Jurkat, Clone E6-1 (cell line): ENCODE data around the gene CNN2.

ENCODE experiments used
- DNase-seq: peaks from one replicate; pipeline ENCODE4 v3.0.0-alpha.2; 2011; ENCODE audit warnings: low read depth, low spot score
- H3K4me3 ChIP-seq: 2 replicates; pipeline ENCODE4 v1.5.1; 2011; ENCODE audit warnings: mild to moderate bottlenecking, low read length, control low read depth, moderate library complexity

CNN2 gene

DNA sequence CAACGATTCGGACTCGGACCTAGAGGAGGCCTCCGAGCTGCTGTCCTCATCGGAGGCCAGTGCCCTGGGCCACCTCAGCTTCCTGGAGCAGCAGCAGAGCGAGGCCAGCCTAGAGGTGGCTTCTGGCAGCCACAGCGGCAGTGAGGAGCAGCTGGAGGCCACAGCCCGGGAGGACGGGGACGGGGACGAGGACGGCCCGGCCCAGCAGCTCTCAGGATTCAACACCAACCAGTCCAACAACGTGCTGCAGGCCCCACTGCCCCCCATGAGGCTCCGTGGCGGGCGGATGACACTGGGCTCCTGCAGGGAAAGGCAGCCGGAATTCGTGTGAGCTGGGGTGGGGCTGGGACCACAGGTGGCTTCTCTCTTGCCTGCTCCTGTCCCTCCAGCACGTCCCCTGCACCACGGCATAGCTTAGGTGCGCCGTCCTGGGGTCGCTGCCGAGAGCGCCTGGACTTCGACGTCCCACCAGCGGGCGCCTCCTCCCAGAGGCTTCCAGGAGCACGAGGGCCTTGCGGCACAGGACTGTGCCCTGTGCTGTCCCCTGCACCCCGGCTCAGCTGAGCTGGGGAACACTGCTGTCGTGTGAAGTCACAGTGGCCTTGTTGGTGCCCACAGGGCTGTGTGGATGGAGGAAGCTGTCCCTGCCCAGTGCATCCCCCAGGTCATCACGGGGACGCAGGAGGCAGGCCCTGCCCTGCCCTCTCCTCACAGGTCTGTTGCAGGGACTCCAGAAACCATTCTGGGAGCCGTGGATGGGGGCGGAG lies 59.5 kb downstream of the CNN2 start:
- no peak for DNase-seq
- no peak overlapping the region for H3K4me3 ChIP-seq

DNA sequence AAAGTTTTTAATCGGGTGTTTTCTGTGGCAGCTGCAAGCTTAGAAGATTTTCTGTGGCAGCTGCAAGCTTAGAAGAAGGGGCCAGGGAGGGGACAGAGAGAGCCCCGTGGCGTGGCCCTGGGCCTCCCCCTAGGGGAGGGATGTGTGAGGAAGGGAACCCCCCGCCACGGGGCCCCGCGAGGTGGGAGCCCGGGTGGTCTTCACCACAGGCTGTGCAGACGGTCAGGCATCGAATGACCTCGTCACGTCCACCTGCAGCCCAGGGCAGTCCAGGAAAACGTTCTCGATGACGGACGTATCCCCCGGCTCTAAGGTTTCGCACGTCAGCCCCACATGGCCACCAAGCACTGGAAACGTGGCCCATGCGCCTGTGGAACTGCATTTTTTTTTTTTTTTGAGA lies 60.2 kb downstream of the CNN2 start:
- H3K4me3 ChIP-seq: no peak overlapping the region
- DNase-seq: no peak

DNA sequence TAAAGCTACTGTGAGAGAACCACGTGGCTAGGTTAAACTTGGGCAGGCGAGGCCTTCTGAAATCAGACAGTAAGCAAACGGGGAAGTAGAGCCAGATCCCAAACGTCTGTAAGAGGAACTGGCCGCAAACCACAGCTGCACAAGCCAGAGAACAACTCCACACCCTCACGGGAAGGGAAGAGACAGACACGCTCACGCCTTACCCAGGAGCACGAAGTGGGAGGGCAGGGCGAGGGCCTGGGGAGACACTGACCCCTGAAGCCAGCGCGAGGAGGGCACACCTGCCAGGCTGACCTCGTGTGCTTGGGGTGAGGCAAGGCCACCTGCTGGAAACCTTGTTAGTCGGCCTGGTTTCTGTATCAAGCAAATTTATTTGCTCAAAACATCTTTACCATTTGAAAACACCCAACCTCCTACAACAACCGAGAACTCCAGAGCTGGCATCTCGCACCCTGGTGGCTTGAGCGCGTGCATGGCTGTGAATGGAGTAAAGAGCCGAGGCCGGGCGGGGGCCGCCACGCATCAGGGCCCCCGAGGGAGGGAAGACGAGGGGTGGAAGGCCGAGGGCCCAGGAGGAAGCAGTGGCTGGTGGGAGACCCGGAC lies 61.5 kb downstream of the CNN2 start:
- H3K4me3 ChIP-seq: no peak overlapping the region
- no peak for DNase-seq

GRCh38 chr19:1088416-1089010 lies 62.1 kb downstream of the CNN2 start:
- H3K4me3 ChIP-seq: no peak overlapping the region
- no peak for DNase-seq
